HL-60 (cell line): ENCODE data around the gene FUT8.

Source experiments
- DNase-seq, 2 experiments: peaks; one replicate each; pipeline ENCODE4 v3.0.0-alpha.2; 2010 to 2020; ENCODE audit warnings: low read depth in 1 of 2, low spot score in 1 of 2
- H3K27ac ChIP-seq: fragments of 250-450 bp; sonication (Bioruptor Pico); replicated peaks from 2 replicates; pipeline ENCODE4 v1.5.1; 2020; ENCODE audit warnings: mild to moderate bottlenecking, moderate library complexity
- H3K27me3 ChIP-seq: fragments of 250-450 bp; sonication (Bioruptor Pico); 2 replicates; pipeline ENCODE4 v1.5.1; 2021; ENCODE audit warnings: mild to moderate bottlenecking, moderate library complexity; ENCODE audit not compliant: insufficient read depth, poor library complexity, severe bottlenecking
- H3K4me3 ChIP-seq: replicated peaks from 2 replicates; pipeline ENCODE4 v1.5.1; 2011; ENCODE audit warnings: mild to moderate bottlenecking, control low read depth, low read length; ENCODE audit not compliant: insufficient read depth
- GABPA ChIP-seq: IDR thresholded peaks from 2 replicates; pipeline ENCODE4 v1.6.1; 2012; ENCODE audit warnings: low read depth
- POLR2AphosphoS5 ChIP-seq: IDR thresholded peaks from 2 replicates; pipeline ENCODE4 v1.6.1; 2012; ENCODE audit warnings: low read depth
- REST ChIP-seq: IDR thresholded peaks from 2 replicates; pipeline ENCODE4 v1.6.1; 2012; ENCODE audit warnings: low read depth; ENCODE audit not compliant: insufficient replicate concordance
- SPI1 ChIP-seq: IDR thresholded peaks from 2 replicates; pipeline ENCODE4 v1.6.1; 2012; ENCODE audit warnings: low read depth, mild to moderate bottlenecking, borderline replicate concordance
- TF ChIP-seq, protein P1 (sequence below): IDR thresholded peaks from one replicate; pipeline ENCODE4 v1.5.1; 2011; ENCODE audit warnings: low read length, control low read depth, inconsistent platforms; ENCODE audit not compliant: insufficient read depth

Gene FUT8

DNA sequence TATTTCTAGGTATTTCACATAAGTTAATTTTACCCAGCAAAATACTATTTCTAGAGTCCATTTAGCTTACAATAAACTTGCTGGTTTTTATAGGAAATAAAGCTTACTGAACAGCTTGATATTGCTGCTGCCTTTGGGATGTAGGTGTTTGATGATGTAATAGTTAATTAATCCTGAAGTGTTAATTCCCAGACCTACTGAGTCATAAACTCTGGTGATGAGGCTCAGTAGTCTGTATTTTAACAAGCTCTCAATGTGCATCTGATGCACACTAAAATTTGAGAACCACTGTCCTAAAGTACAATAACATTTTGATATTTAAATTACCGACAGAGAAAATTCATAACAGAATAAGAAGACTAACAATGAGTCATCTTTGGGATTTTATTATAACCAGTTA lies 168.4 kb downstream of the FUT8 start:
- TF ChIP-seq POLR2AphosphoS5 (no peak), GABPA (no peak), SPI1 (no peak), REST (no peak)
- TF ChIP-seq, protein P1, sequence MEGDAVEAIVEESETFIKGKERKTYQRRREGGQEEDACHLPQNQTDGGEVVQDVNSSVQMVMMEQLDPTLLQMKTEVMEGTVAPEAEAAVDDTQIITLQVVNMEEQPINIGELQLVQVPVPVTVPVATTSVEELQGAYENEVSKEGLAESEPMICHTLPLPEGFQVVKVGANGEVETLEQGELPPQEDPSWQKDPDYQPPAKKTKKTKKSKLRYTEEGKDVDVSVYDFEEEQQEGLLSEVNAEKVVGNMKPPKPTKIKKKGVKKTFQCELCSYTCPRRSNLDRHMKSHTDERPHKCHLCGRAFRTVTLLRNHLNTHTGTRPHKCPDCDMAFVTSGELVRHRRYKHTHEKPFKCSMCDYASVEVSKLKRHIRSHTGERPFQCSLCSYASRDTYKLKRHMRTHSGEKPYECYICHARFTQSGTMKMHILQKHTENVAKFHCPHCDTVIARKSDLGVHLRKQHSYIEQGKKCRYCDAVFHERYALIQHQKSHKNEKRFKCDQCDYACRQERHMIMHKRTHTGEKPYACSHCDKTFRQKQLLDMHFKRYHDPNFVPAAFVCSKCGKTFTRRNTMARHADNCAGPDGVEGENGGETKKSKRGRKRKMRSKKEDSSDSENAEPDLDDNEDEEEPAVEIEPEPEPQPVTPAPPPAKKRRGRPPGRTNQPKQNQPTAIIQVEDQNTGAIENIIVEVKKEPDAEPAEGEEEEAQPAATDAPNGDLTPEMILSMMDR: no peak
- Histone ChIP-seq H3K4me3 (no peak overlapping the region), H3K27ac (no peak overlapping the region), H3K27me3 (no peaks in the 10 kb centered on the region)
- DNase-seq: no peak

- Histone ChIP-seq H3K27me3 (no peaks in the 10 kb centered on the region), H3K27ac (no peak overlapping the region), H3K4me3 (no peak overlapping the region)
- no peak for DNase-seq
- TF ChIP-seq POLR2AphosphoS5 (no peak), REST (no peak), GABPA (no peak), SPI1 (no peak)
- TF ChIP-seq, protein P1: no peak
Observed at GRCh38 chr14:65581378-65581777, 168.8 kb downstream of the FUT8 start.

DNA sequence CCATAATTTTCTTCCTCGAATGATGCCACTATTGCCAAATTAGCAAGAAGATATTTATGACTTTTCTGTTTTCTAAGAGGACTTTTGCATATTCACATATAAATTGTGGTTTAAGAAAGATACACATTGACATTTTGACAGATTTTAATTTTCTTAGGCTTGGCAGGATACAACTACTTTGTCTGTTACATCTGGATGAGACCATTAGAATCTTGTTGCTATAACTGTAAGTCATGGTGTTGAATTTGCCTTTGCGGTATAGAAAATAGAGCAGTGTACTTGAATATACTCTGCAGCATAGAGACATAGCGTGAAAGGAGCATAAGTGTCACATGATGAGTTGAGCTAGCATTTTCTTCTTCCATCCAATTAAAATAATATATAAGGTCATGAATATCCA lies 169.3 kb downstream of the FUT8 start:
- no peaks in the 10 kb centered on the region for H3K27me3 ChIP-seq
- H3K4me3 ChIP-seq: no peak overlapping the region
- DNase-seq: no peak
- no peak for TF ChIP-seq REST
- no peak for TF ChIP-seq SPI1
- TF ChIP-seq, protein P1: no peak
- TF ChIP-seq POLR2AphosphoS5: no peak
- TF ChIP-seq GABPA: no peak
- no peak overlapping the region for H3K27ac ChIP-seq
